Mesendoderm (in vitro differentiated cells): Measurements from ENCODE around the gene IP6K3.

Source experiments
- DNase-seq: peaks from one replicate; pipeline ENCODE4 v3.0.0; 2013
- H2AK5ac ChIP-seq: 2 replicates; pipeline ENCODE4 v1.6.1; 2013; ENCODE audit warnings: low read length, inconsistent platforms
- H2BK120ac ChIP-seq: 2 replicates; pipeline ENCODE4 v1.6.1; 2013; ENCODE audit warnings: low read depth, mild to moderate bottlenecking, low read length, moderate library complexity, mixed read lengths
- H2BK15ac ChIP-seq: replicated peaks from 2 replicates; pipeline ENCODE4 v1.6.1; 2013; ENCODE audit warnings: low read depth, mild to moderate bottlenecking, moderate library complexity
- H2BK5ac ChIP-seq: 2 replicates; pipeline ENCODE4 v1.6.1; 2013; ENCODE audit warnings: low read length, inconsistent platforms
- H3K18ac ChIP-seq: 2 replicates; pipeline ENCODE4 v1.6.1; 2013; ENCODE audit warnings: mild to moderate bottlenecking, low read length, mixed read lengths
- H3K23ac ChIP-seq: one replicate; pipeline ENCODE4 v1.6.1; 2013; ENCODE audit warnings: low read length
- H3K27ac ChIP-seq: 2 replicates; pipeline ENCODE4 v1.5.1; 2013; ENCODE audit warnings: low read depth, mild to moderate bottlenecking, inconsistent platforms, low read length, moderate library complexity
- H3K27me3 ChIP-seq: 2 replicates; pipeline ENCODE4 v1.6.1; 2013; ENCODE audit warnings: low read length, control low read depth, mild to moderate bottlenecking, inconsistent platforms; ENCODE audit not compliant: insufficient read depth, poor library complexity
- H3K36me3 ChIP-seq: 2 replicates; pipeline ENCODE4 v1.6.1; 2013; ENCODE audit warnings: low read length, inconsistent platforms; ENCODE audit not compliant: control insufficient read depth, insufficient read depth
- H3K4ac ChIP-seq: one replicate; pipeline ENCODE4 v1.6.1; 2013; ENCODE audit warnings: low read depth, mild to moderate bottlenecking, low read length, moderate library complexity
- H3K4me1 ChIP-seq: 2 replicates; pipeline ENCODE4 v1.6.1; 2013; ENCODE audit warnings: low read depth, low read length, inconsistent platforms; ENCODE audit not compliant: control insufficient read depth
- H3K4me2 ChIP-seq: 2 replicates; pipeline ENCODE4 v1.6.1; 2013; ENCODE audit warnings: low read length
- H3K4me3 ChIP-seq: 2 replicates; pipeline ENCODE4 v1.5.1; 2013; ENCODE audit warnings: mild to moderate bottlenecking, low read length
- H3K56ac ChIP-seq: one replicate; pipeline ENCODE4 v1.6.1; 2013; ENCODE audit warnings: low read length
- H3K79me1 ChIP-seq: 2 replicates; pipeline ENCODE4 v1.6.1; 2013; ENCODE audit warnings: low read length, inconsistent platforms
- H3K79me2 ChIP-seq: 2 replicates; pipeline ENCODE4 v1.6.1; 2013; ENCODE audit warnings: mild to moderate bottlenecking, low read length; ENCODE audit not compliant: control insufficient read depth, insufficient read depth
- H3K9ac ChIP-seq: 2 replicates; pipeline ENCODE4 v1.6.1; 2013; ENCODE audit warnings: low read length, inconsistent platforms
- H4K5ac ChIP-seq: one replicate; pipeline ENCODE4 v1.6.1; 2013; ENCODE audit warnings: low read length
- H4K8ac ChIP-seq: one replicate; pipeline ENCODE4 v1.6.1; 2013; ENCODE audit warnings: low read depth, mild to moderate bottlenecking, control low read depth, low read length, moderate library complexity
- WGBS: extraction: QIAGEN DNeasy Blood & Tissue Kit; methylation state at CpG from one replicate; pipeline ENCODE4 v1.1.7; 2013; ENCODE audit warnings: low lambda C conversion rate, missing lambda C conversion rate; ENCODE audit not compliant: insufficient coverage; ENCODE audit errors: extremely low coverage; 5-methylcytosine and 5-hydroxymethylcytosine counted together

The IP6K3 gene

GRCh38 chr6:33690766-33691165, 55.9 kb downstream of the IP6K3 start:
- Histone ChIP-seq H3K23ac (no peak overlapping the region), H3K56ac (no peak overlapping the region), H3K27me3 (no peaks in the 10 kb centered on the region), H3K4me1 (peaks cover 1% of the 10 kb centered on the region), H4K5ac (no peak overlapping the region), H3K4ac (no peak overlapping the region), H3K79me2 (no peaks in the 10 kb centered on the region), H2AK5ac (no peak overlapping the region), H2BK120ac (no peak overlapping the region), H3K79me1 (no peaks in the 10 kb centered on the region), H3K9ac (no peak overlapping the region), H3K4me3 (no peak overlapping the region), H4K8ac (no peak overlapping the region), H2BK5ac (no peak overlapping the region), H3K27ac (no peak overlapping the region), H2BK15ac (no peak overlapping the region), H3K4me2 (no peak overlapping the region), H3K36me3 (no peaks in the 10 kb centered on the region), H3K18ac (no peak overlapping the region)
- DNase-seq, result no peak
- WGBS, result no CpG with 5 or more reads among the region's 13 CpGs

- H4K5ac ChIP-seq, result no peak overlapping the region
- no peak overlapping the region for H2BK120ac ChIP-seq
- H3K27me3 ChIP-seq, result no peaks in the 10 kb centered on the region
- no peak overlapping the region for H3K4me3 ChIP-seq
- H3K56ac ChIP-seq, result no peak overlapping the region
- no peak overlapping the region for H3K18ac ChIP-seq
- H2BK5ac ChIP-seq, result no peak overlapping the region
- no peak overlapping the region for H3K23ac ChIP-seq
- no CpG with 5 or more reads among the region's 10 CpGs for WGBS
- H3K4me1 ChIP-seq, result peaks cover 1% of the 10 kb centered on the region
- no peaks in the 10 kb centered on the region for H3K36me3 ChIP-seq
- H3K4me2 ChIP-seq, result no peak overlapping the region
- no peaks in the 10 kb centered on the region for H3K79me2 ChIP-seq
- no peaks in the 10 kb centered on the region for H3K79me1 ChIP-seq
- DNase-seq, result no peak
- H3K4ac ChIP-seq, result no peak overlapping the region
- H2AK5ac ChIP-seq, result no peak overlapping the region
- H4K8ac ChIP-seq, result no peak overlapping the region
- H3K9ac ChIP-seq, result no peak overlapping the region
- H3K27ac ChIP-seq, result no peak overlapping the region
- no peak overlapping the region for H2BK15ac ChIP-seq
Observed at GRCh38 chr6:33689879-33690278, 56.8 kb downstream of the IP6K3 start.

- Histone ChIP-seq H2BK5ac (no peak overlapping the region), H3K27me3 (no peaks in the 10 kb centered on the region), H3K79me1 (no peaks in the 10 kb centered on the region), H3K23ac (no peak overlapping the region), H3K4ac (no peak overlapping the region), H3K36me3 (peaks cover 1% of the 10 kb centered on the region), H3K4me2 (no peak overlapping the region), H4K8ac (no peak overlapping the region), H3K18ac (no peak overlapping the region), H3K9ac (no peak overlapping the region), H3K56ac (no peak overlapping the region), H4K5ac (no peak overlapping the region), H3K27ac (no peak overlapping the region), H2BK15ac (no peak overlapping the region), H3K79me2 (no peaks in the 10 kb centered on the region), H2BK120ac (no peak overlapping the region), H3K4me3 (no peak overlapping the region), H2AK5ac (no peak overlapping the region), H3K4me1 (peaks cover 1% of the 10 kb centered on the region)
- DNase-seq, result no peak
- no CpG with 5 or more reads among the region's 12 CpGs for WGBS
Observed at GRCh38 chr6:33689148-33689494, 57.6 kb downstream of the IP6K3 start.

GRCh38 chr6:33688451-33689147, 58.1 kb downstream of the IP6K3 start:
- Histone ChIP-seq H3K56ac (no peak overlapping the region), H3K27ac (no peak overlapping the region), H2BK5ac (no peak overlapping the region), H3K18ac (no peak overlapping the region), H3K9ac (no peak overlapping the region), H3K4me1 (peaks cover 1% of the 10 kb centered on the region), H2BK15ac (no peak overlapping the region), H3K23ac (no peak overlapping the region), H3K79me2 (no peaks in the 10 kb centered on the region), H3K27me3 (no peaks in the 10 kb centered on the region), H3K4me2 (no peak overlapping the region), H4K8ac (no peak overlapping the region), H2AK5ac (no peak overlapping the region), H3K4me3 (no peak overlapping the region), H3K79me1 (no peaks in the 10 kb centered on the region), H3K36me3 (peaks cover 1% of the 10 kb centered on the region), H4K5ac (no peak overlapping the region), H3K4ac (no peak overlapping the region), H2BK120ac (no peak overlapping the region)
- no CpG with 5 or more reads among the region's 25 CpGs for WGBS
- DNase-seq, result no peak

GRCh38 chr6:33688006-33688405, 58.7 kb downstream of the IP6K3 start:
- H3K4me2 ChIP-seq, result no peak overlapping the region
- H3K56ac ChIP-seq, result no peak overlapping the region
- H3K23ac ChIP-seq, result no peak overlapping the region
- no peak overlapping the region for H4K5ac ChIP-seq
- no peak overlapping the region for H4K8ac ChIP-seq
- H3K9ac ChIP-seq, result no peak overlapping the region
- H3K4me3 ChIP-seq, result no peak overlapping the region
- no peak overlapping the region for H2AK5ac ChIP-seq
- H3K79me2 ChIP-seq, result no peaks in the 10 kb centered on the region
- peaks cover 1% of the 10 kb centered on the region for H3K36me3 ChIP-seq
- H2BK15ac ChIP-seq, result no peak overlapping the region
- no peak overlapping the region for H2BK120ac ChIP-seq
- H3K4ac ChIP-seq, result no peak overlapping the region
- peaks cover 1% of the 10 kb centered on the region for H3K4me1 ChIP-seq
- no peak overlapping the region for H3K18ac ChIP-seq
- no peak for DNase-seq
- no peak overlapping the region for H2BK5ac ChIP-seq
- H3K79me1 ChIP-seq, result no peaks in the 10 kb centered on the region
- WGBS, result no CpG with 5 or more reads among the region's 20 CpGs
- no peaks in the 10 kb centered on the region for H3K27me3 ChIP-seq
- H3K27ac ChIP-seq, result no peak overlapping the region
